Body of pancreas (tissue), 4 donors: Measurements from ENCODE around the gene KIF2B.
"Not testable (repeated sequence)": the region's sequence is repeated elsewhere in the genome, so short reads cannot be mapped to it uniquely, and the experiment has no call there.

ENCODE experiments used
- POLR2A ChIP-seq, 3 donors: fragments of 450-650 bp; IDR thresholded peaks; one replicate each; pipeline ENCODE4 v1.6.1; 2016; ENCODE audit warnings: antibody characterized with exemption in 3 of 3, mild to moderate bottlenecking in 2 of 3
- TF ChIP-seq, protein P1 (sequence below), 7 experiments: fragments of 450-650 bp in 4 of 7; fragments of 200-600 bp in 3 of 7; sonication (generic) in 3 of 7; IDR thresholded peaks; one replicate each; pipeline ENCODE4 v1.5.1; 2016 to 2019; ENCODE audit warnings: antibody characterized with exemption in 7 of 7

DNA sequence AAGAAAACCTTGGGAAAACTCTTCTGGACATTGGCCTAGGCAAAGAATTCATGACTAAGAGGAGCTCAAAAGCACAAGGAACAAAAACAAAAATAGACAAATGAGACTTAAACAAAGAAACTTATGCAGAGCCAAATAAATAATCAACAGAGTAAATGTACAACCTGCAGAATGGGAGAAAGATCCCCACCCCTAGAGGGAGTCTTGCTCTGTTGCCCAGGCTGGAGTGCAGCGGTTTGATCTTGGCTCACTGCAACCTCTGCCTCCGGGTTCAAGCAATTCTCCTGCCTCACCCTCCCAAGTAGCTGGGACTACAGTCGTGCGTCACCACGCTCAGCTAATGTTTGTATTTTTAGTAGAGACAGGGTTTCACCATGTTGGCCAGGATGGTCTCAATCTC lies 48.4 kb downstream of the KIF2B start:
- not testable (repeated sequence) for TF ChIP-seq POLR2A (IDR thresholded peaks at IDR 0.05)
- TF ChIP-seq, protein P1, sequence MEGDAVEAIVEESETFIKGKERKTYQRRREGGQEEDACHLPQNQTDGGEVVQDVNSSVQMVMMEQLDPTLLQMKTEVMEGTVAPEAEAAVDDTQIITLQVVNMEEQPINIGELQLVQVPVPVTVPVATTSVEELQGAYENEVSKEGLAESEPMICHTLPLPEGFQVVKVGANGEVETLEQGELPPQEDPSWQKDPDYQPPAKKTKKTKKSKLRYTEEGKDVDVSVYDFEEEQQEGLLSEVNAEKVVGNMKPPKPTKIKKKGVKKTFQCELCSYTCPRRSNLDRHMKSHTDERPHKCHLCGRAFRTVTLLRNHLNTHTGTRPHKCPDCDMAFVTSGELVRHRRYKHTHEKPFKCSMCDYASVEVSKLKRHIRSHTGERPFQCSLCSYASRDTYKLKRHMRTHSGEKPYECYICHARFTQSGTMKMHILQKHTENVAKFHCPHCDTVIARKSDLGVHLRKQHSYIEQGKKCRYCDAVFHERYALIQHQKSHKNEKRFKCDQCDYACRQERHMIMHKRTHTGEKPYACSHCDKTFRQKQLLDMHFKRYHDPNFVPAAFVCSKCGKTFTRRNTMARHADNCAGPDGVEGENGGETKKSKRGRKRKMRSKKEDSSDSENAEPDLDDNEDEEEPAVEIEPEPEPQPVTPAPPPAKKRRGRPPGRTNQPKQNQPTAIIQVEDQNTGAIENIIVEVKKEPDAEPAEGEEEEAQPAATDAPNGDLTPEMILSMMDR (IDR thresholded peaks at IDR 0.05) = not testable (repeated sequence)
